H1 (cell line): ENCODE measurements around the gene TCTN3. TPM values are rescaled to one million over a fixed set of nuclear protein-coding genes. Genes with fewer than 3 reads are reported as not detected.

Source experiments
- CTCF ChIA-PET: fragments of 300-600 bp; sonication (Branson Sonifier 250); formaldehyde crosslinking; loops from one replicate; lab custom pipeline; 2021; ENCODE audit not compliant: partially characterized antibody; lab: Charles Lee
- POLR2A ChIA-PET: fragments of 300-600 bp; sonication (Branson Sonifier 250); formaldehyde crosslinking; loops from one replicate; lab custom pipeline; 2021; ENCODE audit warnings: inconsistent platforms; ENCODE audit not compliant: partially characterized antibody; lab: Charles Lee
- DNase-seq, 2 experiments: peaks; one replicate each; pipeline versions ENCODE4 v3.0.0 to v3.0.0-alpha.2; 2010 to 2022; ENCODE audit warnings: low spot score in 2 of 2, low read depth in 1 of 2, mixed read lengths in 1 of 2
- FAIRE-seq: peaks from 2 replicates; lab custom pipeline; 2011; peaks lifted over from hg19 to GRCh38; lab: Jason Lieb, UNC
- H2AFZ ChIP-seq: 2 replicates; pipeline ENCODE4 v1.8.1; 2012; ENCODE audit warnings: low read length, inconsistent platforms
- H2AK5ac ChIP-seq: 2 replicates; pipeline ENCODE4 v1.6.1; 2013; ENCODE audit warnings: low read depth, low read length
- H2BK120ac ChIP-seq: replicated peaks from 2 replicates; pipeline ENCODE3; 2013; ENCODE audit warnings: low read depth, low read length, inconsistent platforms
- H2BK12ac ChIP-seq: 2 replicates; pipeline ENCODE4 v1.6.1; 2013; ENCODE audit warnings: low read depth, low read length
- H2BK15ac ChIP-seq: 2 replicates; pipeline ENCODE4 v1.6.1; 2013; ENCODE audit warnings: low read length
- H2BK20ac ChIP-seq: 2 replicates; pipeline ENCODE4 v1.6.1; 2013; ENCODE audit warnings: low read length
- H2BK5ac ChIP-seq: 2 replicates; pipeline ENCODE4 v1.6.1; 2013; ENCODE audit warnings: low read depth, low read length
- H3K14ac ChIP-seq: 2 replicates; pipeline ENCODE4 v1.6.1; 2013; ENCODE audit warnings: inconsistent platforms; ENCODE audit not compliant: insufficient read length
- H3K18ac ChIP-seq: 2 replicates; pipeline ENCODE4 v1.6.1; 2013; ENCODE audit warnings: low read length; ENCODE audit errors: extremely low read depth
- H3K23ac ChIP-seq: 2 replicates; pipeline ENCODE4 v1.6.1; 2013; ENCODE audit warnings: inconsistent platforms; ENCODE audit not compliant: insufficient read length
- H3K23me2 ChIP-seq: 2 replicates; pipeline ENCODE4 v1.6.1; 2013; ENCODE audit warnings: low read depth, low read length
- H3K27ac ChIP-seq: 2 replicates; pipeline ENCODE4 v1.6.1; 2011; ENCODE audit warnings: low read depth, low read length, inconsistent platforms
- H3K27me3 ChIP-seq, 4 experiments: replicated peaks in 1 of 4; 1 replicate in 1 of 4; 2 replicates in 3 of 4; pipeline versions ENCODE4 v1.6.1 to v1.8.1; 2011 to 2013; ENCODE audit warnings: low read length in 3 of 4, mild to moderate bottlenecking in 3 of 4, inconsistent platforms in 2 of 4, mixed read lengths in 2 of 4, moderate library complexity in 1 of 4; ENCODE audit not compliant: control insufficient read depth in 3 of 4, insufficient read depth in 3 of 4; ENCODE audit errors: extremely low read depth in 1 of 4
- H3K36me3 ChIP-seq, 4 experiments: 2 replicates each; pipeline versions ENCODE4 v1.6.1 to v1.8.1; 2011 to 2013; ENCODE audit warnings: mild to moderate bottlenecking in 4 of 4, low read length in 3 of 4, moderate library complexity in 2 of 4, control low read depth in 1 of 4, inconsistent platforms in 1 of 4; ENCODE audit not compliant: insufficient read depth in 4 of 4, control insufficient read depth in 2 of 4
- H3K4ac ChIP-seq: replicated peaks from 2 replicates; pipeline ENCODE3; 2013; ENCODE audit warnings: low read length, low read depth, mixed read lengths, inconsistent platforms; ENCODE audit not compliant: insufficient read length
- H3K4me1 ChIP-seq, 4 experiments: replicated peaks in 1 of 4; 1 replicate in 1 of 4; 2 replicates in 3 of 4; pipeline versions ENCODE4 v1.6.1 to v1.8.1; 2011 to 2013; ENCODE audit warnings: low read length in 3 of 4, inconsistent platforms in 2 of 4, mixed read lengths in 1 of 4; ENCODE audit not compliant: insufficient read depth in 4 of 4, control insufficient read depth in 3 of 4
- H3K4me2 ChIP-seq, 2 experiments: 2 replicates each; pipeline versions ENCODE4 v1.6.1 to v1.8.1; 2011 to 2013; ENCODE audit warnings: low read depth in 2 of 2, low read length in 2 of 2, control low read depth in 1 of 2, inconsistent platforms in 1 of 2, mild to moderate bottlenecking in 1 of 2; ENCODE audit not compliant: insufficient read depth in 1 of 2
- H3K4me3 ChIP-seq, 4 experiments: fragments of 200-600, 300-600 bp in 1 of 4; sonication (generic), shearing (Covaris generic), sonication (Bioruptor Twin) in 1 of 4; 2 replicates each; pipeline versions ENCODE4 v1.5.1 to v1.8.1; 2011 to 2016; ENCODE audit warnings: low read length in 4 of 4, low read depth in 3 of 4, control low read depth in 2 of 4, inconsistent platforms in 2 of 4, mild to moderate bottlenecking in 2 of 4, mixed read lengths in 1 of 4, moderate library complexity in 1 of 4; ENCODE audit not compliant: insufficient read depth in 2 of 4; ENCODE audit errors: extremely low read depth in 1 of 4
- H3K56ac ChIP-seq: replicated peaks from 2 replicates; pipeline ENCODE3; 2013; ENCODE audit warnings: low read depth, mild to moderate bottlenecking, mixed read lengths, low read length, inconsistent platforms; ENCODE audit not compliant: insufficient read length
- H3K79me1 ChIP-seq: 2 replicates; pipeline ENCODE4 v1.6.1; 2013; ENCODE audit warnings: low read depth, low read length, control low read depth
- H3K79me2 ChIP-seq, 2 experiments: 2 replicates each; pipeline versions ENCODE4 v1.6.1 to v1.8.1; 2012 to 2013; ENCODE audit warnings: low read length in 2 of 2, mild to moderate bottlenecking in 2 of 2, inconsistent platforms in 1 of 2; ENCODE audit not compliant: insufficient read depth in 2 of 2, control insufficient read depth in 1 of 2
- H3K9ac ChIP-seq, 4 experiments: replicated peaks in 1 of 4; 1 replicate in 1 of 4; 2 replicates in 3 of 4; pipeline versions ENCODE4 v1.6.1 to v1.8.1; 2011 to 2013; ENCODE audit warnings: low read depth in 3 of 4, low read length in 3 of 4, control low read depth in 2 of 4, mild to moderate bottlenecking in 2 of 4, moderate library complexity in 2 of 4, inconsistent platforms in 1 of 4; ENCODE audit errors: extremely low read depth in 1 of 4
- H3K9me3 ChIP-seq, 2 experiments: 2 replicates each; pipeline versions ENCODE4 v1.6.1 to v1.8.1; 2012 to 2013; ENCODE audit warnings: mild to moderate bottlenecking in 2 of 2, moderate library complexity in 2 of 2, control low read depth in 1 of 2, inconsistent platforms in 1 of 2, low read depth in 1 of 2, low read length in 1 of 2, mixed read lengths in 1 of 2; ENCODE audit not compliant: insufficient read depth in 2 of 2
- H4K20me1 ChIP-seq, 2 experiments: replicated peaks in 1 of 2; 2 replicates each; pipeline versions ENCODE3 to v1.8.1; 2011 to 2013; ENCODE audit warnings: inconsistent platforms in 2 of 2, low read length in 2 of 2, mild to moderate bottlenecking in 1 of 2; ENCODE audit not compliant: insufficient read depth in 2 of 2, control insufficient read depth in 1 of 2
- H4K5ac ChIP-seq: 2 replicates; pipeline ENCODE4 v1.6.1; 2013; ENCODE audit warnings: low read length, low read depth, mixed read lengths, inconsistent platforms; ENCODE audit not compliant: insufficient read length
- H4K8ac ChIP-seq: 2 replicates; pipeline ENCODE4 v1.8.0; 2013; ENCODE audit warnings: mild to moderate bottlenecking, moderate library complexity, low read length, inconsistent platforms; ENCODE audit not compliant: insufficient read depth; ENCODE audit errors: extremely low read depth
- H4K91ac ChIP-seq: replicated peaks from 2 replicates; pipeline ENCODE3; 2013; ENCODE audit warnings: low read length, mixed read lengths, inconsistent platforms; ENCODE audit not compliant: insufficient read length
- CEBPB ChIP-seq: IDR thresholded peaks from 2 replicates; pipeline ENCODE4 v1.6.1; 2012; ENCODE audit warnings: low read depth, low read length
- SP1 ChIP-seq: IDR thresholded peaks from 2 replicates; pipeline ENCODE4 v1.6.1; 2011; ENCODE audit warnings: low read depth, low read length
- WGBS, 2 experiments: shearing (Covaris generic) in 1 of 2; methylation state at CpG; one replicate each; pipeline versions ENCODE4 v1.1.6 to v1.1.7; 2013 to 2015; ENCODE audit warnings: low lambda C conversion rate in 2 of 2, mixed read lengths in 2 of 2, inconsistent platforms in 1 of 2, low coverage in 1 of 2, missing lambda C conversion rate in 1 of 2; ENCODE audit not compliant: insufficient replicate concordance in 2 of 2, insufficient coverage in 1 of 2, insufficient read length in 1 of 2; ENCODE audit errors: extremely low coverage in 1 of 2, missing lambda C conversion rate in 1 of 2; 5-methylcytosine and 5-hydroxymethylcytosine counted together
- polyA plus RNA-seq, 7 experiments: library from polyadenylated mRNA; depleted of rRNA in 3 of 7; stranded (reverse) in 5 of 7; unstranded in 2 of 7; fragments of >200 nt in 5 of 7; fragments of 200-250 nt in 2 of 7; gene quantifications; 1 replicate in 5 of 7; 2 replicates in 1 of 7; 4 replicates in 1 of 7; pipeline versions ENCODE4 v1.2.1 to v1.2.3, GENCODE V29; 2011 to 2013; ENCODE audit warnings: missing spikeins in 2 of 7, mixed read lengths in 2 of 7
- total RNA-seq: library from RNA; stranded (reverse); fragmentation: NEBNext Ultra II Directional; extraction: Animal tissue kit (Norgen Biotek cat#: 25700); gene quantifications from 2 replicates; pipeline ENCODE4 v1.2.1, GENCODE V29; 2021

The TCTN3 gene
- total and polyA plus RNA-seq, 2 of the 8 experiments (the other 6 are each of a cell fraction or from before 2014, with no cell fraction given) = 34.7 to 39.8 TPM

DNA sequence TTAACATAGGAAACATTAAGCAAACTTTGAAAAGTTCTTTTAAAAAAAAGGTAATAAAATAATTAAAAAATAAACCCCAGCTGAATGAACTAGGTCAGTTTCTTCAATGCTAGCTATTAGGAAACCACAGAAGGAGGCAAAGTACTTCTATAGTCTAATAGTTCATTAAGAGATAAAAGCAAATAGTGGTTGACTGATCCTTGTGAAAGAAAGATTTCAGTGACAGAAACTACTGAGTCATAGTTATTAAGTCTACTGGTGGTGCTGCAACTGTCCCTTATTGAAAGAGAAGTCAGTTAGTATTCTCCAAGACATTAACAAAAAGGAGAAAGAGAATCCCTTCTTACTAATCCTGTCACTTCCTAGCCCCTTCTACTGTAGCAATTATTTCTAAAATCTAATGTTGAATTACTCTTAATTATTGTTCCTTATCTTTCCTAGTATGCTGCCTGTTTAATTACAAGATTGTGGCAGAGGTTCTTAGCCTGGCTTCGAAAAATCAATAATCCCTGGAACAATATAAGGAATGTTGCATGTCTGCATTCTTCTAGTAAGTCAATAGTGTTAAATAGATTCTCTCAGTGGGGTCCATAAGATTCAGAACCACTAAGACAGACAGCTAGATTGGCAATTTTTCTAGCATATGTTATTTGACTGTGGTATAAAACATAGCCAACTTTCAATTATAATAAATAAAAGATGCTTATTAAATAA, 18.2 kb downstream of the TCTN3 start:
- Histone ChIP-seq H3K79me2 (no peaks in the 10 kb centered on the region), H3K14ac (no peak overlapping the region), H3K23ac (no peak overlapping the region), H2AFZ (no peak overlapping the region), H3K4me3 (no peak overlapping the region), H3K27ac (no peak overlapping the region), H2AK5ac (no peak overlapping the region), H4K8ac (no peak overlapping the region), H4K5ac (no peak overlapping the region), H3K9ac (no peak overlapping the region; a peak in 1 of 7 replicates), H3K27me3 (no peaks in the 10 kb centered on the region), H3K56ac (no peak overlapping the region), H3K4ac (no peak overlapping the region), H3K4me2 (no peak overlapping the region), H3K23me2 (no peaks in the 10 kb centered on the region), H2BK15ac (no peak overlapping the region), H2BK5ac (no peak overlapping the region), H2BK120ac (no peak overlapping the region), H4K91ac (no peak overlapping the region), H3K18ac (no peak overlapping the region), H2BK20ac (no peak overlapping the region), H2BK12ac (no peak overlapping the region), H3K4me1 (no peaks in the 10 kb centered on the region), H3K36me3 (peaks cover 3 to 49% (median 9%) of the 10 kb centered on the region in 4 experiments; a peak in 7 of 8 replicates), H4K20me1 (no peaks in the 10 kb centered on the region), H3K9me3 (no peaks in the 10 kb centered on the region), H3K79me1 (no peaks in the 10 kb centered on the region)
- no peak for DNase-seq
- WGBS, 2 experiments = 76% methylated on average over 1 of the region's 1 CpG; no CpG with 5 or more reads in 1 of the 2 experiments
- ChIA-PET CTCF (interaction anchor here (0.5 to 1.7 kb wide), 3 partner anchors 183 to 1860 kb away, joined by 3 read pairs; no protein-coding TSS in a partner anchor), POLR2A (interaction anchor here (0.7 kb wide), 1 partner anchor 12 kb away, joined by 4 read pairs; no protein-coding TSS in a partner anchor)
- no peak for TF ChIP-seq CEBPB
- 0 out of 2 replicates have a peak, but pooled peaks have one; percentile 26 for TF ChIP-seq SP1
- no peak for FAIRE-seq
